GM21390 (cell line): ENCODE results near the gene ZNF837.
"Not testable (repeated sequence)": the region's sequence is repeated elsewhere in the genome, so short reads cannot be mapped to it uniquely, and the experiment has no call there.

ENCODE experiments used
- ATAC-seq: cut with Tn5 transposase; IDR thresholded peaks from one replicate; pipeline ENCODE4 v1.9.1; 2021; ENCODE audit not compliant: unreplicated experiment

ZNF837 gene

GRCh38 chr19:58396691-58397532 is 16.1 kb upstream of the ZNF837 start:
- ATAC-seq: no peak

- ATAC-seq: no peak
Measured at GRCh38 chr19:58395979-58396627, 15.3 kb upstream of the ZNF837 start.

- ATAC-seq: no peak
Measured at GRCh38 chr19:58395220-58395978, 14.6 kb upstream of the ZNF837 start, which contains the start of gene RNF225. RNF225 (plus strand) TSS chr19:58395656; CDS start chr19:58396090, 434 bp downstream.

GRCh38 chr19:58394821-58395219 is 14.0 kb upstream of the ZNF837 start:
- ATAC-seq: no peak

GRCh38 chr19:58393725-58394033 is 12.8 kb upstream of the ZNF837 start:
- no peak for ATAC-seq

- ATAC-seq: no peak
Measured at GRCh38 chr19:58392945-58393724, 12.3 kb upstream of the ZNF837 start.

GRCh38 chr19:58388175-58388526 is 7.3 kb upstream of the ZNF837 start:
- no peak for ATAC-seq

- ATAC-seq: no peak
Measured at GRCh38 chr19:58387338-58388174, 6.7 kb upstream of the ZNF837 start.

- peak; percentile 89 for ATAC-seq
Measured at GRCh38 chr19:58386576-58387337, 5.9 kb upstream of the ZNF837 start, which contains the start of gene RPS5. RPS5 (plus strand) TSS chr19:58387269; CDS start chr19:58388138, 869 bp downstream.

GRCh38 chr19:58385891-58386575 is 5.2 kb upstream of the ZNF837 start:
- no peak for ATAC-seq

- no peak for ATAC-seq
Measured at GRCh38 chr19:58385313-58385890, 4.6 kb upstream of the ZNF837 start.

GRCh38 chr19:58382997-58383603 is 2.3 kb upstream of the ZNF837 start:
- no peak for ATAC-seq

GRCh38 chr19:58381460-58382212 is 806 bp upstream of the ZNF837 start:
- ATAC-seq: no peak

- ATAC-seq: no peak
Measured at GRCh38 chr19:58380037-58380661, 681 bp downstream of the ZNF837 start.

- ATAC-seq: no peak
Measured at GRCh38 chr19:58379246-58379645, 1.6 kb downstream of the ZNF837 start.

GRCh38 chr19:58376724-58377123 is 4.1 kb downstream of the ZNF837 start:
- ATAC-seq: not testable (repeated sequence)

GRCh38 chr19:58374200-58374599 is 6.6 kb downstream of the ZNF837 start:
- no peak for ATAC-seq
